Subcutaneous adipose tissue (tissue), 4 donors: ENCODE data around the gene NEK7. TPM values are rescaled to one million over a fixed set of nuclear protein-coding genes. Genes with fewer than 3 reads are reported as not detected.

Source experiments
- total RNA-seq, 4 donors: library from RNA; depleted of rRNA; stranded (reverse); fragments of >200 nt; gene quantifications; one replicate each; pipeline ENCODE4 v1.1.0, GENCODE V29; 2016
- TF ChIP-seq, protein P1 (sequence below): fragments of 450-650 bp; IDR thresholded peaks from one replicate; pipeline ENCODE4 v1.5.1; 2016; ENCODE audit warnings: low read depth, mild to moderate bottlenecking, control low read depth, antibody characterized with exemption, moderate library complexity

Gene NEK7
- total RNA-seq, 4 donors from 2014 or later, result 112 to 246 (median 161) TPM

DNA sequence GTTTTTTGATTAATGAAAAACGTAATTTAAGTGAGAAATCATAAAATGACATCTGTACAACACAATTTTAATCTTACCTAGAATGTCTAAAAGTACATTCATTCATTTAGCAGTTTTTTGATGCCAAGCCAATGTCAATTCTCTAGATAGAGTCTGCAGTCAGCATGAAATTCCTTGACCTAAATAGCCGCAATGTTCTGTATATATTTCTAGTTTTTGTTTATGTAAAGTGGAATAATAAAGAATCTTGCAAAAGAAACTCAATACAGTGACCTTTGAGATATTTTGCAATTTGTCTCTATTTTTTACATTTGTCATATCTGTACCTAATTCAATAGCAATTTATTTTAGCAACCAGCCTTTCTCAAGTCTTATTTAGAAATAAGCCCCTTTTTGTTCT is 207.7 kb downstream of the NEK7 start:
- TF ChIP-seq, protein P1, sequence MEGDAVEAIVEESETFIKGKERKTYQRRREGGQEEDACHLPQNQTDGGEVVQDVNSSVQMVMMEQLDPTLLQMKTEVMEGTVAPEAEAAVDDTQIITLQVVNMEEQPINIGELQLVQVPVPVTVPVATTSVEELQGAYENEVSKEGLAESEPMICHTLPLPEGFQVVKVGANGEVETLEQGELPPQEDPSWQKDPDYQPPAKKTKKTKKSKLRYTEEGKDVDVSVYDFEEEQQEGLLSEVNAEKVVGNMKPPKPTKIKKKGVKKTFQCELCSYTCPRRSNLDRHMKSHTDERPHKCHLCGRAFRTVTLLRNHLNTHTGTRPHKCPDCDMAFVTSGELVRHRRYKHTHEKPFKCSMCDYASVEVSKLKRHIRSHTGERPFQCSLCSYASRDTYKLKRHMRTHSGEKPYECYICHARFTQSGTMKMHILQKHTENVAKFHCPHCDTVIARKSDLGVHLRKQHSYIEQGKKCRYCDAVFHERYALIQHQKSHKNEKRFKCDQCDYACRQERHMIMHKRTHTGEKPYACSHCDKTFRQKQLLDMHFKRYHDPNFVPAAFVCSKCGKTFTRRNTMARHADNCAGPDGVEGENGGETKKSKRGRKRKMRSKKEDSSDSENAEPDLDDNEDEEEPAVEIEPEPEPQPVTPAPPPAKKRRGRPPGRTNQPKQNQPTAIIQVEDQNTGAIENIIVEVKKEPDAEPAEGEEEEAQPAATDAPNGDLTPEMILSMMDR, result no peak

DNA sequence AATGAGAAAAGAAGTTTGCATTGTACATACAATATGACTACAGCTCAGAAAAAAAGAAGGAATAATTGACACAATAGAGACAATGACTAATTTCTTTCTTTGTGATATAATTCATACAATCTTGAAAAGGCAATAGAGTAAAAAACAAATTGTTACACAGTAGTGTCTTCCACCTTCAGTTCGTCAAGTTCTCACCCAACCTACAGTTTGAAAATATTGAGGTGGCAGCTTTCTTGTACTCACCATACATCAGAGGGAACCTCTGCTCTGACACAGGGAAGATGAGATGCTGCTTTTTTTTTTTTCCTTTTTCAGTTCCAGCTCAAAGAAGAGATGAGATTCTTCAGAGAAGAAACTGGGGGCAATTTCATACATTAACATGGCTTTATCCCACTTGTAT is 210.5 kb downstream of the NEK7 start:
- TF ChIP-seq, protein P1, result no peak

DNA sequence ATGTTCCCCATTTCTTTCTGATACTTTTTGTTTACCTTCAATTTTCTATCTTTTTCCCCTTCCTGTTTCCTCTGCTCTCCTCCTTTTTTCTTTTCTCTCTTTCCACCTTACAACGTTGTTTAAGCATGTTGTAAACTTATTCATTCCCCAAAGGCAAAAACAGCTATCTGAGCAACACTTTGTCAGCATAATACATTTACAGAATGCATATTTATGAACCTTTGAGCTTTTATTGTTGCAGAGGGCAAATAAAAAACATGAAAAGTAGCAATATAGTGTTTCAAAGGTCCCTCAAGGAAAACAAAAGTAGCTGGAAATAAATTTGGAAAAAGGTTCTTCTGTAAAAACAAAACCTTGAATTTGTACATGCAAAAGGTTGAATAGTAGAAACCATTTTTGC is 214.2 kb downstream of the NEK7 start:
- TF ChIP-seq, protein P1, result no peak

Other genes with a start within 250 kb of the NEK7 start
- not detected for gene LHX9, start 239.6 kb upstream of the NEK7 start, total RNA-seq